H9 (cell line): ENCODE measurements around the gene DEK. TPM values are rescaled to one million over a fixed set of nuclear protein-coding genes. Genes with fewer than 3 reads are reported as not detected.

Source experiments
- DNase-seq: peaks from one replicate; pipeline ENCODE4 v3.0.0-alpha.2; 2017
- H2AFZ ChIP-seq: one replicate; pipeline ENCODE4 v1.6.1; 2013; ENCODE audit warnings: mild to moderate bottlenecking, low read length, control low read depth, moderate library complexity
- H2AK5ac ChIP-seq: 2 replicates; pipeline ENCODE4 v1.6.1; 2013; ENCODE audit warnings: low read length, control low read depth, mixed read lengths; ENCODE audit not compliant: insufficient read length
- H2BK120ac ChIP-seq: one replicate; pipeline ENCODE4 v1.6.1; 2013; ENCODE audit warnings: low read depth, mild to moderate bottlenecking, low read length, control low read depth, inconsistent platforms; ENCODE audit not compliant: poor library complexity, severe bottlenecking
- H2BK12ac ChIP-seq: 2 replicates; pipeline ENCODE4 v1.6.1; 2013; ENCODE audit warnings: low read length, control low read depth, mixed read lengths, low read depth; ENCODE audit not compliant: insufficient read length
- H2BK15ac ChIP-seq: 2 replicates; pipeline ENCODE4 v1.6.1; 2013; ENCODE audit warnings: low read depth, low read length, control low read depth
- H2BK20ac ChIP-seq: one replicate; pipeline ENCODE4 v1.6.1; 2013; ENCODE audit warnings: low read depth, mild to moderate bottlenecking, low read length, control low read depth, inconsistent platforms; ENCODE audit not compliant: poor library complexity, severe bottlenecking
- H2BK5ac ChIP-seq: 2 replicates; pipeline ENCODE4 v1.6.1; 2013; ENCODE audit warnings: low read length, control low read depth, mixed read lengths; ENCODE audit not compliant: insufficient read length
- H3K14ac ChIP-seq: 2 replicates; pipeline ENCODE4 v1.6.1; 2013; ENCODE audit warnings: low read length, control low read depth; ENCODE audit not compliant: insufficient read depth
- H3K18ac ChIP-seq: 2 replicates; pipeline ENCODE4 v1.6.1; 2013; ENCODE audit warnings: low read depth, mild to moderate bottlenecking, mixed read lengths, low read length, control low read depth; ENCODE audit not compliant: insufficient read length
- H3K23ac ChIP-seq: 2 replicates; pipeline ENCODE4 v1.6.1; 2013; ENCODE audit warnings: low read length, control low read depth, mixed read lengths, low read depth; ENCODE audit not compliant: insufficient read length
- H3K23me2 ChIP-seq: 2 replicates; pipeline ENCODE4 v1.6.1; 2013; ENCODE audit warnings: low read depth, mild to moderate bottlenecking, mixed read lengths, low read length, control low read depth; ENCODE audit not compliant: insufficient read length, poor library complexity, severe bottlenecking
- H3K27ac ChIP-seq: 2 replicates; pipeline ENCODE4 v1.5.1; 2013; ENCODE audit warnings: low read length, control low read depth, mixed read lengths, low read depth; ENCODE audit not compliant: insufficient read length
- H3K27me3 ChIP-seq: 2 replicates; pipeline ENCODE4 v1.6.1; 2013; ENCODE audit warnings: low read length, control low read depth, inconsistent platforms; ENCODE audit not compliant: insufficient read depth
- H3K4ac ChIP-seq: 2 replicates; pipeline ENCODE4 v1.6.1; 2013; ENCODE audit warnings: low read depth, mild to moderate bottlenecking, control low read depth, inconsistent platforms, low read length, moderate library complexity
- H3K4me1 ChIP-seq: 2 replicates; pipeline ENCODE4 v1.6.1; 2013; ENCODE audit warnings: low read length, control low read depth, inconsistent platforms; ENCODE audit not compliant: insufficient read depth
- H3K4me2 ChIP-seq: 2 replicates; pipeline ENCODE4 v1.6.1; 2013; ENCODE audit warnings: low read length, control low read depth, mixed read lengths; ENCODE audit not compliant: insufficient read length, insufficient read depth
- H3K56ac ChIP-seq: 2 replicates; pipeline ENCODE4 v1.6.1; 2013; ENCODE audit warnings: low read depth, mild to moderate bottlenecking, mixed read lengths, low read length, control low read depth; ENCODE audit not compliant: insufficient read length
- H3K79me1 ChIP-seq: 2 replicates; pipeline ENCODE4 v1.6.1; 2013; ENCODE audit warnings: low read depth, mild to moderate bottlenecking, moderate library complexity, low read length, control low read depth, inconsistent platforms; ENCODE audit not compliant: insufficient read depth, poor library complexity, severe bottlenecking
- H3K79me2 ChIP-seq: 2 replicates; pipeline ENCODE4 v1.6.1; 2013; ENCODE audit warnings: low read length, control low read depth, inconsistent platforms; ENCODE audit not compliant: insufficient read depth
- H3K9ac ChIP-seq: 2 replicates; pipeline ENCODE4 v1.6.1; 2013; ENCODE audit warnings: low read length, control low read depth, mixed read lengths; ENCODE audit not compliant: insufficient read length; ENCODE audit errors: extremely low read depth
- H3K9me3 ChIP-seq: one replicate; pipeline ENCODE4 v1.6.1; 2013; ENCODE audit warnings: low read depth, low read length, inconsistent platforms; ENCODE audit not compliant: control insufficient read depth
- H3T11ph ChIP-seq: one replicate; pipeline ENCODE4 v1.6.1; 2013; ENCODE audit warnings: mild to moderate bottlenecking, low read length, control low read depth, inconsistent platforms
- H4K20me1 ChIP-seq: one replicate; pipeline ENCODE4 v1.6.1; 2013; ENCODE audit not compliant: control insufficient read depth, insufficient read length, insufficient read depth
- H4K5ac ChIP-seq: 2 replicates; pipeline ENCODE4 v1.6.1; 2013; ENCODE audit warnings: low read depth, mild to moderate bottlenecking, mixed read lengths, low read length, control low read depth; ENCODE audit not compliant: insufficient read length
- H4K8ac ChIP-seq: replicated peaks from 2 replicates; pipeline ENCODE4 v1.6.1; 2013; ENCODE audit warnings: low read length, control low read depth, mixed read lengths, low read depth; ENCODE audit not compliant: insufficient read length
- H4K91ac ChIP-seq: 2 replicates; pipeline ENCODE4 v1.6.1; 2013; ENCODE audit warnings: low read depth, mild to moderate bottlenecking, moderate library complexity, mixed read lengths, low read length, control low read depth; ENCODE audit not compliant: insufficient read length
- H3K27ac Mint-ChIP-seq, 3 experiments: 2 replicates in 2 of 3; 3 replicates in 1 of 3; pipeline ENCODE4 v1.8.0; 2020 to 2021; ENCODE audit warnings: mixed read lengths in 3 of 3, mild to moderate bottlenecking in 1 of 3, moderate library complexity in 1 of 3
- H3K27me3 Mint-ChIP-seq: 2 replicates; pipeline ENCODE4 v1.8.0; 2021; ENCODE audit warnings: low read depth, mild to moderate bottlenecking, moderate library complexity, mixed read lengths
- H3K36me3 Mint-ChIP-seq, 3 experiments: 2 replicates in 2 of 3; 3 replicates in 1 of 3; pipeline ENCODE4 v1.8.0; 2020 to 2021; ENCODE audit warnings: low read depth in 3 of 3, mixed read lengths in 3 of 3; ENCODE audit not compliant: insufficient read depth in 1 of 3
- H3K4me1 Mint-ChIP-seq, 2 experiments: 2 replicates each; pipeline ENCODE4 v1.8.0; 2020; ENCODE audit warnings: mixed read lengths in 2 of 2
- H3K4me3 Mint-ChIP-seq, 2 experiments: 2 replicates in 1 of 2; 3 replicates in 1 of 2; pipeline ENCODE4 v1.8.0; 2020 to 2021; ENCODE audit warnings: mild to moderate bottlenecking in 2 of 2, mixed read lengths in 2 of 2, moderate library complexity in 1 of 2
- H3K9me3 Mint-ChIP-seq, 2 experiments: 2 replicates in 1 of 2; 3 replicates in 1 of 2; pipeline ENCODE4 v1.8.0; 2020; ENCODE audit warnings: mild to moderate bottlenecking in 2 of 2, mixed read lengths in 2 of 2, moderate library complexity in 1 of 2
- WGBS: extraction: QIAGEN DNeasy Blood & Tissue Kit; methylation state at CpG from one replicate; pipeline ENCODE4 v1.1.7; 2013; ENCODE audit warnings: missing lambda C conversion rate, low lambda C conversion rate, mixed read lengths; ENCODE audit not compliant: insufficient read length; ENCODE audit errors: extremely low coverage; 5-methylcytosine and 5-hydroxymethylcytosine counted together
- total RNA-seq: library from RNA; stranded (reverse); gene quantifications from 2 replicates; pipeline ENCODE4 v1.2.1, GENCODE V29; 2021
- TF ChIP-seq, protein P1 (sequence below): fragments of 200-600 bp; sonication (generic); conservative IDR thresholded peaks from 3 replicates; pipeline ENCODE4 v1.8.0; 2021; ENCODE audit warnings: antibody characterized with exemption, mild to moderate bottlenecking

DEK gene
- total RNA-seq, 1 experiment from 2014 or later: 217 TPM

DNA sequence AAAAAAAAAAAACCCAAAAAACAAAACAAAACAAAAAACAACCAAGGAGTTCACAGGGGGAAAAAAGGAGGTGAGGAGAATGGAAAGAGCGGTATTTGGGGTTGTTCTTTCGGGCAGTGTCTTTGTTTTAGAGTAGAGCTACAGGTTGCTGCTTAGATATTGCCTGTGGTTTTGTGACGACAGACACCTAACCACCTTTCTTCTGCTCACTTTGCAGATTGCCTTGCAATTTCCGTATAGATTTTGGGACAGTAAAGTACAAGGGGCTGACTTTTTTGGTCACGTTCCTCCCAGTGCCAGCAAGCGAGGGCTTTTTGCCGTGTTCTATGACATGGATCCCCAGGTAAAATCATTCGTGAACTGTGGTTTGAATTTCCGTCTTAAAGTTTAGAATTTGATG, 50.9 kb downstream of the DEK start:
- Histone ChIP-seq H3K23me2 (no peaks in the 10 kb centered on the region), H4K5ac (no peak overlapping the region), H2BK12ac (no peak overlapping the region), H2AFZ (no peak overlapping the region), H3K9ac (no peak overlapping the region), H3K9me3 (no peaks in the 10 kb centered on the region), H3K79me2 (no peaks in the 10 kb centered on the region), H3K27ac (no peak overlapping the region), H3K4me1 (no peaks in the 10 kb centered on the region), H4K91ac (no peak overlapping the region), H2AK5ac (no peak overlapping the region), H3T11ph (no peak overlapping the region), H3K14ac (no peak overlapping the region), H3K23ac (no peak overlapping the region), H3K4me2 (no peak overlapping the region), H3K4ac (no peak overlapping the region), H2BK120ac (no peak overlapping the region), H2BK15ac (no peak overlapping the region), H2BK20ac (no peak overlapping the region), H4K8ac (no peak overlapping the region), H3K27me3 (no peaks in the 10 kb centered on the region), H3K56ac (no peak overlapping the region), H4K20me1 (no peaks in the 10 kb centered on the region), H2BK5ac (no peak overlapping the region), H3K79me1 (no peaks in the 10 kb centered on the region), H3K18ac (no peak overlapping the region)
- Mint-ChIP-seq H3K4me3 (no peak overlapping the region), H3K9me3 (no peaks in the 10 kb centered on the region), H3K36me3 (peaks cover 4 to 32% (median 23%) of the 10 kb centered on the region in 3 experiments; a peak in 5 of 7 replicates), H3K4me1 (no peaks in the 10 kb centered on the region), H3K27me3 (no peaks in the 10 kb centered on the region; the same call in 1 of the 2 replicates), H3K27ac (peak overlapping the region in 1 of 3 experiments; percentile 80; a peak in 2 of 7 replicates)
- no peak for DNase-seq
- no CpG with 5 or more reads among the region's 9 CpGs for WGBS
- TF ChIP-seq, protein P1, sequence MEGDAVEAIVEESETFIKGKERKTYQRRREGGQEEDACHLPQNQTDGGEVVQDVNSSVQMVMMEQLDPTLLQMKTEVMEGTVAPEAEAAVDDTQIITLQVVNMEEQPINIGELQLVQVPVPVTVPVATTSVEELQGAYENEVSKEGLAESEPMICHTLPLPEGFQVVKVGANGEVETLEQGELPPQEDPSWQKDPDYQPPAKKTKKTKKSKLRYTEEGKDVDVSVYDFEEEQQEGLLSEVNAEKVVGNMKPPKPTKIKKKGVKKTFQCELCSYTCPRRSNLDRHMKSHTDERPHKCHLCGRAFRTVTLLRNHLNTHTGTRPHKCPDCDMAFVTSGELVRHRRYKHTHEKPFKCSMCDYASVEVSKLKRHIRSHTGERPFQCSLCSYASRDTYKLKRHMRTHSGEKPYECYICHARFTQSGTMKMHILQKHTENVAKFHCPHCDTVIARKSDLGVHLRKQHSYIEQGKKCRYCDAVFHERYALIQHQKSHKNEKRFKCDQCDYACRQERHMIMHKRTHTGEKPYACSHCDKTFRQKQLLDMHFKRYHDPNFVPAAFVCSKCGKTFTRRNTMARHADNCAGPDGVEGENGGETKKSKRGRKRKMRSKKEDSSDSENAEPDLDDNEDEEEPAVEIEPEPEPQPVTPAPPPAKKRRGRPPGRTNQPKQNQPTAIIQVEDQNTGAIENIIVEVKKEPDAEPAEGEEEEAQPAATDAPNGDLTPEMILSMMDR: no peak
